Kidney tubule cell (primary cell): Measurements from ENCODE around the gene USH2A.

Source experiments
- DNase-seq: peaks from one replicate; pipeline ENCODE4 v3.0.0-alpha.2; 2018; ENCODE audit warnings: low spot score

The USH2A gene

DNA sequence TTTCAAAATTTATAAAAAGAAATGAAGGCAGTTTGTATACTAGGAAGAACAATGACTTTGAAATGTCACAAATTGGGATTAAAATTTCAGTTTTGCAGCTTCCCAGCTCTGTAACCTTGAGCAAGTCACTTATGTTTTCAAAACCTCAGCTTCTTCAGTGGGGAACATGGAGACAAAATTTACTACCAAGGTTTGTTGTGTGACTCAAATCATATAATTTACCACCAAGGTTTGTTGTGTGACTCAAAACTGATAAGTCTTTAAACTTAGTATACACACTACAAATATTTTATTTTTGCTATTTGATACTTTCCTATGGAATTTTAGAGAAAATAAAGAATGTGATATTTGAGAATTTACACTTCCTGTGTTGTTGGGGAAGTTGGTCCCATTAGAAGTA, 636.3 kb downstream of the USH2A start:
- DNase-seq = no peak

DNA sequence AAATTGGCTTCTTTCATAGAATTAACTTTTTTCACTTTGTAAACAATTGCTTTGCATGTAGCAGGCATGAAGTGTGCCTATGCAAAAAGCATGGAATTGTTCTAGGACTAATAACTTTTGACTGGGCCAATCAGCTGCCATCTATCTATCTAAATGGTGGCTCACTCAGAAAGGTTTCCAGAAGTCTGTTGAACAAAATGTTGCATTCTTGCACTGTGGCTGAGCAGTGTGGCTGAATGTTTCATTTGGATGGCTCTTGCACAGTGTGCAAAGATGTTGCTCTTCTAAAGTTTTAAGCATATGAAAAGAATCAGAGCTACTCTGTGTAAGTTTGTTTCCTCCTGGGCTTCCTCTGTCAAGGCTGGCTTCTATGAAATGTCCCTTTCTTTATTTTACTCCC, 642.6 kb downstream of the USH2A start:
- DNase-seq = no peak

DNA sequence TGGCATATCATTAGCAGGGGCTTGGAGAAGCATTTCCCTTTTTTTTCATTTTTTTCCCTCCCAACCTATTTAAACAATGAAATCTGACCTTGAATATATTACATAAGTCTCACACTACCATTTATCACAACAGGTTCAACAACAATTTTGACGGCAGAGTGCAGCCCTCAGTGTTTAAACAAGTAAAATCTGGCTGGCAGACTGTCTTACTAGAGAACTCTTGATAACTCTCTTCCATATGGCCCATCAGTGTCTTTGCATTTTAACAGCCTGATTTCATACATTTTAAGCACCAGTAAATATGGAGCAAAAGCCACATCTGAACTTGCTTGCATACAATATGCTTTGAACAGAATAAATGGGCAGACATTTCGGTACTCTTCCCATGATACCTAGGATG, 643.1 kb downstream of the USH2A start:
- no peak for DNase-seq

- DNase-seq = no peak
Observed at GRCh38 chr1:215779729-215780128, 643.5 kb downstream of the USH2A start.

GRCh38 chr1:215777370-215777925, 645.8 kb downstream of the USH2A start:
- DNase-seq = no peak

DNA sequence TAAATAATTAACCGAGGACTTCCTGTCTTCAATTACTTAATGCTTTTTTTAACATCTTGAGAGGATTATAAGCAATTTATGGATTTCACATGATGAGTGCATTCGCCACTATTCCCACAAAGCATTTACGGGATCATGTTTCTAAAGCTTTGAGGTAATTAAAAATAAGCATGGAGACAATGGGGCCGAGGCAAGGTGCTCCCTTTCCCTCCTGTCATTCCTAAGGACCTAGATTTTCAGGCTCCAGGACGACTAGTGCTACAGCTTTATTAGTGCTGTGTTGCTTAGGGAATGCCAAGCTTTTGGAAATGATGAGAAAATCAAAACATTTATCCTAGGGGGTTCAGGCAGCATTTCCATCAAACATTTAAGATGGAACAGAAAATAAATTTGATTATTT, 646.9 kb downstream of the USH2A start:
- DNase-seq = no peak

- DNase-seq = no peak
Observed at GRCh38 chr1:215772151-215772550, 651.1 kb downstream of the USH2A start.

- DNase-seq = no peak
Observed at GRCh38 chr1:215768303-215768702, 654.9 kb downstream of the USH2A start.

DNA sequence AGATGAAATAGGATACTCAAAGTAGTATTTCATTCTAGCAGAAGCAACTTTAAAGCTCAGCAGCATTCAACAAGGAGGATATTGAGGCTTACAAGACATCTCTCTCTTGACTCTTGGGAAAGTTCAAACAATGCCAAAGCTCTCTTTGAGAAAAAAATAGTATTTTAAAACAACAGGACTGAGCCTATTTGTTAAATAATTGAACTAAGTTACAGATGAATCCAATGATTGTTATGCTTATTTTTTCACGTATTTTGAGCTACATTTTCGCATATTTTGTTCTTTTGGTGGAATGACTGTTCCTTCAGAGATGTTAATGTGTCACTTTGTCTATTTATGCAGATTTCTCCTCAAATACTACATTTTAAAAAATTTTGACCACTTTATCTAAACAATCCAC, 655.5 kb downstream of the USH2A start:
- no peak for DNase-seq

- DNase-seq = no peak
Observed at GRCh38 chr1:215766521-215766920, 656.7 kb downstream of the USH2A start.

- DNase-seq = no peak
Observed at GRCh38 chr1:215765833-215766232, 657.4 kb downstream of the USH2A start.

DNA sequence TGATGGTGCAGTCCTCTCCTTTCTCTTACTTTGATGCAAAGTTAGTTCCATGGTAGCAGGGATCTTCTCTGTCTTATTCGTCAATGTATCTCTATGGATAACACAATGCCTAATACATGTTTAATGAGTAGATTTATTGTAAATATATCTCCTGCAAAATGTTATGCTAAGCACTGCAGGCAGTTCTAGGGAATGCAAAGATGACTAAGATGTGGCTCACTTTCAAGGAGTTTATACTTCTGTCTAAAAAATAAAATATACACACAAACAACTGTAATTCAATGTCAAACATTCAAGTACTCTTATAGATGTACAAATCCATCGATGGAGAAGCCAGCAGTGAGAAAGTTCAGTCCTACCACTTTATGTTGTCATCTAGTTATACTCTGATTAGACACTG, 661.8 kb downstream of the USH2A start:
- no peak for DNase-seq

GRCh38 chr1:215754112-215754511, 669.1 kb downstream of the USH2A start:
- DNase-seq = no peak

GRCh38 chr1:215749414-215749813, 673.8 kb downstream of the USH2A start:
- DNase-seq = peak; percentile 31

GRCh38 chr1:215748431-215748830, 674.8 kb downstream of the USH2A start:
- DNase-seq = no peak

- DNase-seq = no peak
Observed at GRCh38 chr1:215744419-215744818, 678.8 kb downstream of the USH2A start.

DNA sequence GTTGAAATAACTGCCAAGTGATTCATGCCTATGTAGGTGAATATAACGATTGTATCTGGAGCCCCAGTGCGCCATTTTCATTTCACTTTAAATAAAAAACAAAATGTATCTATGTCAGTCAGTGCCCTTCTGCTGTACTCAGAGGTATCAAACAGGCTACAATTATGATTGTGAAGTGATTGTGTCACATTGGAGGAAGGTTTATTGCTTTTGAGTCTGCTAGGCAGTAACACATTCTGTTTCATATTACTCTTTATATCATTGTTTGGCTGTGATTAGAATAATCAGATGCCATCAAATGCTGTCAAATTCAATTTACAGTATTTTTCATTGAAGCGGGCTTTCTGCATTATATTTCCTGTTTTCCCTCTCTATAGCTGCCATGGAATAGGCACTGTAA, 684.2 kb downstream of the USH2A start:
- no peak for DNase-seq

DNA sequence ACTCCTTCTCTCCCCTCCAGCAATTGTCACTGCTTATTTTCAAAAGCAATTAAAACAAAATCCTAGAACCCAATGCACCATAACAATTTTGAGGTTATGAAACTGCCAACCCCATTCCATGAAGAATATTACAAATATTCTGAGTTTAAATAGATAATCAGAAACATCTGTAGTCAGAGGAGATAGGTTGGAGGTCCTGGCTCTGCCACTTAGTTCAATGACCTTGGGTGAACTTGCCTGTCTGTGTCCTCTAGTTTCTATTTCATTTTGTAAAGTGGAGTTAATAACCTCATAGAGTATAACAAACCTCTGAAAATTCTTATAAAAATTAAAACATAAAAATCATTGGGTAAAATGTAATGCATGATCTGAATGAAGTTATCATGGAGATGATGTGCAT, 691.5 kb downstream of the USH2A start:
- no peak for DNase-seq

DNA sequence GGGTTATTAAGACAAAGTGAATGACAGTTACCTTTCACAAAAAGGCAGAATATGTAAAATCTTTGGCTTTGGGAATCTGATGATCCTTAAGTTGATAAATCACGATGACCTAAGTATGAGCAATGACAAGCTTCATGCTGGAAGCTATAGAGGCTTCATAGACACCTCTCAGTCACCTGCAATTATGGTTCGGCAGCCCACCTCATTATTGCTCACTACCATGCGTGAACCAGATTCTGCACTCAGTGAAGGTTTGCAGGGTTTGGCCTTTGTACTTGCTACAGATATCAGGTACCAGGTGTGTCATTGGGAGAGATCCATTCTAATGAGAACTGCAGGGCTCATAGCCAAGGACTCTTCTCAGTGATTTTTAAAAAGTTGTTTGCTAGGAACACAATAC, 692.6 kb downstream of the USH2A start:
- no peak for DNase-seq

DNA sequence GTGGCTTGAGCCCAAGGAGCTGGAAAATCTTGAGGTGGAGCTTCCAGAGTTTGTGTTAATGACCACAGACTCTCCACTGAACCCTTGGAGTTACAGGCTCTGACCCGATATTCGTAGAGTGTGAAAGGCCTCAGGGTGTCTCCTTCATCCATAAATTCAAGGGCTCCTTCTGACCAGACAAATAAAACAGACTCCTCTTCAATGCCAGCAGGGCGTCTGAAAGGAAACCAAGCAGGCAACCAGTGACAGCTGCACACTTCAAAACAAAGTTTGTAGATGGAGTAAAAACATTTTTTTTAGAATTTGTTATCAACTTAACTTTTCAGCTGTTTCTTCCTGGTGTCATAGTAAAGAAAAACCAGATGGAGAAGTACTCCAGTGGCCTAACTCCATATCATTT, 695.1 kb downstream of the USH2A start:
- DNase-seq = no peak

DNA sequence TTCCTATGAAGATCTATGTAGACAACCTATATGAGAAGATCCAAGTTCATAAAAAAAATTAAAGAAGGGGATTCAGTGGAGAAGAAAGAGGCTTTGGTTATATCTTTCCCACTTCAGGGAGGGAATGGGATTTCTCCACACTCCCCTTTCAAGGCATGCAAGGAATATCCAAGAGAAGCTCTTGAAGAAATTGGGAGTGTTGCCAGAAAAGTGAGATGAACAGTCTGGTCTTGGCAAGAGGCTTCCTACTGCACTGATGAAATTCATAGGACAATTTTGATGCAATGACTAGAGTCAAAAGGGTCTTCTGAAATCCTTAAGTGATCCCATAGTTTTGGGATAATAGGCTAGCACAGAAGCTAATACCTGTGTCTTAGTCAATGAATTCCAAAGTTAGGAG, 703.1 kb downstream of the USH2A start:
- no peak for DNase-seq

GRCh38 chr1:215719552-215719951, 703.7 kb downstream of the USH2A start:
- no peak for DNase-seq

DNA sequence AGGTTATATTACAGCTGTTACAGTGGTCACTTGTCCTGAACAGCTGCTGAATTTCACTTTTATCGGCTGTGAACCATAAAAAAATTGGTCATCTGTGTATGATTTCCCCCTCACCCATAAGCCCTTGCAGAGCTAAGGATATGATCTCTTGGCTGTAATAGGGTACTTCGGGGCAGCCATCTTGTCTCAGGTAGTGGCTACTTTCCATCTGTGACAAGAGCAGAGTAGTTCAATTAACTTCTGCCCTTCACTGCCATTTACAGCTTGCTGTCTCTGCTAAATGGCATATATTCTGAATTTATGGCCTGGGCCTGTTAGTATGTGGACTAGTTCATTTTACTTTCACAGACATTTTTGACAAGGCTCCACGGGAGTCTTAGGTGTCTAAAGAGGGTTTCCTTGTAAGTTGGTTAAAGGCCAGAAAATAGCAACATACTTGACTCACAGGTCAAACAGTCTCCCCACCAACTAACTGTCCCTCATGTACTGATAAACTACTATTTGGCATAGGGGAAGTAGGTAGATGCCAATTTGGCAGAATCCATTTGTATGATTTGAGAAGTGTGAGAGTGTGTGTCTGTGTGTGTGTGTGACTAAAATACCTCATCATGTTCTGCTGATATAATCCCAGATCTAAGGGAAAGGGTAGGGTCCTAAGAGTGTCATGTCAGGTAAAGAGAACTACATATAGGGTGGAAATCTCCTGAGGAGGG, 704.5 kb downstream of the USH2A start:
- no peak for DNase-seq
